Activated gamma-delta T cell treated with anti-CD3 and anti-CD28 coated beads, Interleukin-2, amount 50 U/mL, for 16 hours (primary cell): ENCODE measurements around the gene ADAMTS17.
"Not testable (repeated sequence)": the region's sequence is repeated elsewhere in the genome, so short reads cannot be mapped to it uniquely, and the experiment has no call there.

Experiments used
- DNase-seq: peaks from one replicate; pipeline ENCODE4 v3.0.0-alpha.2; 2020; ENCODE audit warnings: low read depth

The ADAMTS17 gene

DNA sequence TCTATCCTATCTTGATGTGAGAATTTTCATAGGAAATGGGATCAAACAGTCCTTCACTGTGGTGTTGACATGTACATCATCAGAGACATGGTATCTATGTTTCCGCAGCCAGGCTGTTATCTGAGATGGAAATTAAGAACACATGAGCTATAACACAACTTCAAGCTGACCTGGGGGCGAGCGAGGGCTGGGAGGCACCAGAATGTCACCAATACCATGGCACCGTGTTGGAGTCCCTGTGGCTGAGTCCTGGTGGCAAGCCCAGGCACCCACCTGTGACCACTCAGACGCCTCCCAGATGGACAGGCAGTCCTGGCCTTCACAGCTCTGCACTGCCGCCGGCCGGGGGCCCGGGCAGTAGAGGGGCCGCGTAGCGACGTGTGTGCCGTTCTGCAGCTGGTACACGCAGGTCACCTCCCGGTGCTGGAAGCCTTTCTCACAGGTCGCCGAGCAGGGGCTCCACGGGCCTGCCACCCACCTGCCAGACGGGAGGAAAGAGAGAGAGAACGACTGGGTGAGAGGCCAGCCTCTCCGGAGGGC is 344.6 kb downstream of the ADAMTS17 start:
- no peak for DNase-seq

DNA sequence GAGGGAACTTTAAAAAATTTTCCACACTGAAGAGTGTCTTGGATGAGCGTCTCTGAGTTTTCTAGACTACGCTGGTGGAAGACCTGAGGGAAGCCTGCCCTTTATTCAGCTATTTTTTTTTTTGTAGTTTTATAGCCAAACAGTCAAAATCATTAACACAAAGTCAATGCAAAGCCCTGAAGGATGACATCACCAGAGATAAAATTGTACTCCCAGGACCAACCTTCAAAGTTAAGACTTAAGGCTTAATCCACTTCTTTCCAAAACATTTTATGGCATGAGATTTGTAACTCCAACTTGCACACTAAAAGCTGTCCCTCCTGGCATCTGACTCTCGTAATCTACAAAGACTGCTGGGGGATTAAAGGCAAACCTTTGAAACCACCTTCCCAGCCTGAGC is 345.1 kb downstream of the ADAMTS17 start:
- DNase-seq = no peak

DNA sequence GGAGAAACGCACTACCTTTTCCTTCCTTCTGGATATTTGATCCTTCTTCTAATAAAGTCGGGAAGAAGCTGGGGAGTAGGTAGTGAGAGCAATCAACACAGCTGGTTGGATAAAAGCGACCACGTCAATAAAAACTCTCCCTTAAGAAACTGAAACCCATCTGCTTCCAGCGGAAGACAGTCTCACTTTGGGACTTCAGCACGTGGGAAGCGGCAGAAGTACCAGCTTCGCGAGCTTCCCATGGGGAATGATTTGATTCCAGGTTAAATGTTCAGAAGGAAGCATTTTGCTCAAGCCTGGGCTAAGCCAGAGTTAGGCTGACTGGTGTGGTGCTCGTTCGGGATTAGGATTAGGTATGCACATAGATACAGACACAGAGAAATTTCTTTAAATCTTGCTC is 346.2 kb downstream of the ADAMTS17 start:
- no peak for DNase-seq

DNA sequence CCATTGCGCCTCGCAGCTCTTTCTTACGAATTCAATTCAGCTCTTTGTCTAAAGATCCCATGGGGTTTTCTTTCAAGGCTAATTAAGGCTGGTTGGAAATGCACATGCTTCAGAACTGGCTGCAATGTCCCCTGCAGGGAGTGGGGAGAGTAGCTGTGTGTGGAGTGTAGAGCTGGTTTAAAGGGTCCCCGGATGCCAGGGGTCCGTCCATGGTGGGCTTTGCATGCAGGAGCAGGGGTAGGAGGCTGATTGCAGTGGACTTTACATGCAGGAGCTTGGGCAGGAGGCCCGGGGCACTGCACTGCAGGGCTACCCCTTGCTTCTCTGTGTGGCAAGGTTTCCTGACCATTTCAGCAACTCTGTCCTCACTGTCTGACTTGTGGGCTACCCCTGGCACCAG is 346.9 kb downstream of the ADAMTS17 start:
- no peak for DNase-seq

DNA sequence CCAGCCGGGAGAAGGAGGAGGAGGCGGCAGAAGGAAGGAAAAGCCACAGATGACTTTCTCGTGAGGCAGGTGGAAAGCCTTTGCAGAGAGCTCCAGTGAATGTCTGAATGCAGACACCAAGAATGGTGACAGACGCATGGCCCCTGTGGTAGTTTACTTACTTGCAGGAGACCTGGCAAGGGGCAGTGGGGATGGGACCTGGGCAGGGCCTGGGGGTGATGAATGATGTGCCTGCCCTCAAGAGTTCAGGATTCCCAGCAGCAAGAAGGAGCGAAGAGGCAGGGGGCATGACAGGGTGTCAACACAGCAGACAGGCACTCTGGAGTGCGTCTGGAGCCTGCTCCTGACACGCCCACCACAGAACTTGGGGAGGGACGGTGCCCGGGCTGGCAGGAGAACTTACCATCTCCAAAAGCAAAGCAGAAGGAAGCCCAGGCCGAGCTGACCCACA is 348.1 kb downstream of the ADAMTS17 start:
- DNase-seq = no peak

DNA sequence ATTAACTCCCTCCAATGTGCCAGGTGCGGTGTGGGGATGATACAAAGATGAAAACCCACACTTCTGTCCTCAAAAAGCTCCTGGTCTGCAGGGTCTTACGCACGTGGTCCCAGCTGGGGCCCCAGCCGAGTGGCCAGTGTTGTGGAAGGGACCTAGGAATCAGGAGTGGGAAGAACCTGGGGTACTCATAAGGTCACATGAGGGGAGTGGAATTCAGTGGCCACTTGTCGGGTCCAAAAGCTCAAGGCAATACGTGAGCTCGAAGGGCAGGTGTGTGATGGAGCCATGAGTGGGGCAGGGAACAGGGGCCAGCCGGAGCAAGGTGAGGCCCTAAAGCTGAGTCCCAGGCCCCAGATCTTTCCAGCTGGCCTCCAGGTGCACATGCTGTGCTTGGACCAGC is 348.5 kb downstream of the ADAMTS17 start:
- DNase-seq = no peak

DNA sequence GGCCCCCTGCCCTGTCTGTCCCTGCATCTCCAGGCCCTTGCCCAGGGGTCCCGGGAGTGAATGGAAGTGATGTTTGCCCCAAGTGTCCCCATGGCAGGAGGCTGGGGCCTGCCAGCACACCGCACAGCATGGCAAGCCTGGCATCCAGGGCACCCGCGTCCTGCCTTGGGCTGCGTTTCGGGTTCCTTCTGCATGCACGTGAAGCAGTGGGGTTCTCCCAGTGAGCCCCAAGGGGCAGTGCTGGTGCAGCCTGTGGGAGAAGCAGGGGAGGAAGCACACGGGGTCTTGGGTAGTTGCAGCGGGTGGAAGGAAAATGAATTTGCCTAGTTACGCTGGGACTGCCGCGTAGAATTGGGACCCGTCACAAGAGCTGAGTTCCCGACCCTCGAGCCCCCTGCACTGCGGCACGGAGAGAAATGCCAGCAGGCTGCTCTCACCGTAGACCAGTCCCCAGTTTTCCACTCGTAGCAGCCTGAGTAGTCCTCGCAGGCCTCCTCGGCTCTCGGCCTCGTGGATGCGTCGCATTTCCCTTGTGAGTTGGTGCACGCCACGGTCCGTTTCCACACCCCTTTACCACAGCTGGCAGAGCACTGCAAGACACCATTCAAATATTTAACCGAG is 349.1 kb downstream of the ADAMTS17 start:
- DNase-seq = no peak

DNA sequence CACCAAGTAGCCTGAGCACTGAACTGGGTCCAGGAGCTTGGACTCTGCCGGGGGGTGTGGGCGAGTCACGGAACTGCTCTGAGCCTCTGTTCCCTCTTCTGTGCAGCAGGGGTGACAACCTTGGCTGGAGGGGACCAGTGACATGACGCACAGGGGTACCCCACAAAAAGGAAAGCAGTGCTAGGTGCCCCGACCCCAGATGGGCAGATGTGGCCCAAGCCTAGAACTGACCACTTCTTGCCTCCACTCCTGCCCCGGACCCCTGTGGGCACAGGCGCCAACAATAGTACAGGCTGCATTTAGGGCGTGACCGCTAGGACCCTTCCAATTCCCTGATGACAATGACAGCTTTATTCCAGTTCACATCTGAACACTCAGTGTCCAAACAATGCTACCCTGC is 352.7 kb downstream of the ADAMTS17 start:
- DNase-seq = no peak

DNA sequence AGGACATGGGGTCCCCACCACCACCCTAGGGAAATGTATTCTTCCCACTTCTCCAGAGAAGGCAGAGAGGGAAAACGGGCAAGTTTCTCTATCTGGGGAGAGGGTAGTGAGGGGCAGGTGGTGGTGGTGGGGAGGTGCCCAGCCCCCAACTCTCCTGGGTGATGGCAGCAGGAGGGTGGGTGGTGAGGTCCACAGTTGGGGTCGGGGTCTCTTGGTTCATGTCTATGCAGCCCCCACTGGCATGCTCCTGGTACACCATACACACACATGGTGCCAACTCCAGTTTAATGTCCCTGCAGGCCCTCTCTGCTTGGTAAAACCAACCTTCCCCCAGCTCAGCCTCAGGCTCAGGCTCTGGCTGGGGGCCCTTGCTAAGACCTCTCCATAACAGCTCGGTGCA is 354.1 kb downstream of the ADAMTS17 start:
- DNase-seq = no peak

DNA sequence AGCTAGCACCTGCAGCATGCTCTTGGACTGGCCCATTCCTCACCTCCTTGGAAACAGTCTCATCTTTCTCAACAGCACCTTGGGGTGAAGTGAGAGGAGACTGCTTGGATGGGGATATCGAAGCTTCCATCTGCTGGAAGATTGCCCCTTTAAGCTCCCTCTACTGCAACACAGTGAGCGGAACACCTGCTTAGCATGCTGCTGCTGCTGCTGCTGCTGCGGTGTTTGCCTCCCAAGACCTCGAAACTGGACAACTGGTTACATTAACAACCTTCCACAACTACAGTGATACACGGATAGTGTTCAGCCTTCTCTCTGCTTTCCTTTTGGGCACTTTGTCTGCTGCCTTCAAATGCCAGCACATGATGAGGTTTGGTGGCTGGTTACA is 354.7 kb downstream of the ADAMTS17 start:
- no peak for DNase-seq

DNA sequence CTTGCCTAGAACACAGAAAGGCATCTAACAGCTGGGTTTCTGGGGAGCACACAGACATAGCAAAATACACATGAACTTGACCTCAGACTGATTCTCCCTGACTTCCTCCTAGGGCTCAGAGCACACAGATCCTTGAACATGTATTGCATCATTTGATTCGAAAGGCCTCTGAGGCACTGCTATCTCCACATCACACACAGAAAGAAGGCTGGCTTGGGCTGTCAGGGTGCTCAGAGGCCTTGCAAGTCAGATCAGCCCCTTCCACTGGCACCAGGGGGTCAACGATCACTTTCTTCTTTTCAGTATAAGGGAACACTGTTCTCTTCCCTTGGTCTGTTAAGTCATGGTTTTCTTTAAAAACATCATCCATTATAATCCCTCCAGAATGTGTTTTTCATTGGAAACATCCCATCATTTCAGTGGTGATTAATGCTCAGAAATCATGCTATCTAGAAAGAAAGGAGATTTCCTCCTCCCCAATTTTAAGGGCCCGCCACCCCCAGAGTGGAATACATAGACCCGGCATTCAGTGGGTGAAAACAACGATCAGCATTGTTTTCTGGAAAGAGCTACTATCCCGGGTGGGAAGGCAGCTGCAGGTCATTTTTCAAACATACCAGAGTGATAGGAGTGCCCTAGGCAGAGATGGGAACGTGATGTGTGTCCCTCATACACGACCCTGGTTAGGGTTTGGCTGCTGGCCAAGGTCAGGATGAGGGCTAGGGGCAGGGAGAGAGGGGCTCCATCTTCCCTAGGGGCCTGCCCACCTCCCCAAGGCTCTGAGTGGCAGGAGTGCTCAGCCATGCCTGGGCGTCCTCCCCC is 355.3 kb downstream of the ADAMTS17 start:
- no peak for DNase-seq

DNA sequence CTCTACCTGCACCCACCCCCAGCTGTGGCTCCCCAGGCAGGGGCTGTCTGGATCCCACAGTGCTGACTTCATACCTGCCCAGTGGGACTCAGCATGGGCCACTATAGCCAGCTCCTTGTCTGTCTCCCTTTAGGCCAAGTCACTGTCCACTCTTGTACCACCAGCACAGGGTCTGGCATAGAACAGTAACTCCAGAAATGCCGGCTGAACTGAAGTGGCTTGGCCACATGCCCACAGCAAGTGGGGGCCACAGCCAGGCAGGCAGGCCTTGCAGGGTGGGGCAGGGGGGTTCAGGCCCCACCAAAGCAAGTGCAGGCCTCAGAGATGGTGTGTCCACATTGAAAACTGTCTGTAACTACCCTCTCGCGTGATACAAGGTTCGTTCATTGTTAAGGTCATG is 355.9 kb downstream of the ADAMTS17 start:
- DNase-seq = no peak

DNA sequence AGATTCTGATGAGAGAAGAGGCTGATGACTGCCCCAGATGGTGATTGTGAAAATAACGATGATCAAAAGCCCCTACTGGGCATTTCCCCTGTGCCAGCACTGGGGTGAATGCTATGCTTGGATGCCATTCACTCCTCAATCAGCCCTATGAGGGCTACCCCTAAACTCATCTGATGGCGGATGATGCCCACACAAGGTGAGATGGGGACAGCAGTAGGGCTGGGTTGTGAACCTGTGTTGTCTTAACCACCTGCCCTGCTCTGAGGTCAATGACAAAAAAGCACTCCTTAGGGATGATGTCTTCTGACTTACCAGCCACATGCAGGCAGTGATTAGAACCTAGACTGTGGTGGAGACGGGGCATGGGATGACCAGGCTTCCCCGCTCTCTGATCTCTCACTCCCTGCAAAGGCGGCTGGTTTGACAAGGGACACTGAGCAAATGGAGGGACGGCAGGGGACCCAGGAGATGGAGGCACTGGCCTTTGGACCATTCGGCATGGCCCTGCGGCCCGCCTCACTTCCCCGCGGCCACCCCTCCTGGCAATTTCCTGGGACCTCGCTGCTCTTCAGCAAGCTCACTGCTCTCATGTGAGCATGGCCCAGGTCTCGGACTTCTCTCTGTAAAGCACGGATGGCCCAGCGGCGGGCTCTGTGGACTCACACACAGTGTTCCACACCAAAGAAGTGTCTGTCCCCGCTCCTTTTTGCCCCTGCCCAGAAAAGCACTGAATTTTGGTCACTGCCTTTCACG is 357.1 kb downstream of the ADAMTS17 start:
- DNase-seq = no peak

DNA sequence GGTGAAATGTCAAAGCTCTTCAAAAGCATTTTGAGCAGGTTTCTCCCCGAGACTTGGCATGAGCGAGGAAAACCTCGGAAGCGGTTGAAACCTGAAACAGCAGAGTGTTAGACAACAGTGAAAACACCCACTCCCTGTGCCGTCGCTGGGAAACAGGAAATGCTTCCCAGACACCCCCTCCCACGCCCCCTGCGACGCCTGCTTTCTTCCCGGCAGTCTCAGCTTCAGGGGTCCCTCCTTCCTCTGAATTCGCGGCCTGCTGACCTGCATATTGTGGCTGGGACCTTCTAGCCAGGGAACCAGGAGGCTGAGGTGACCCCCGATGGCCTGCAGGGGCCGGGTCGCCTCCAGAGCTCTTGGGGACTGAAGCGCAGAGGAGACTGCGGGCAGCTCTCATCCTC is 357.9 kb downstream of the ADAMTS17 start:
- DNase-seq = no peak

DNA sequence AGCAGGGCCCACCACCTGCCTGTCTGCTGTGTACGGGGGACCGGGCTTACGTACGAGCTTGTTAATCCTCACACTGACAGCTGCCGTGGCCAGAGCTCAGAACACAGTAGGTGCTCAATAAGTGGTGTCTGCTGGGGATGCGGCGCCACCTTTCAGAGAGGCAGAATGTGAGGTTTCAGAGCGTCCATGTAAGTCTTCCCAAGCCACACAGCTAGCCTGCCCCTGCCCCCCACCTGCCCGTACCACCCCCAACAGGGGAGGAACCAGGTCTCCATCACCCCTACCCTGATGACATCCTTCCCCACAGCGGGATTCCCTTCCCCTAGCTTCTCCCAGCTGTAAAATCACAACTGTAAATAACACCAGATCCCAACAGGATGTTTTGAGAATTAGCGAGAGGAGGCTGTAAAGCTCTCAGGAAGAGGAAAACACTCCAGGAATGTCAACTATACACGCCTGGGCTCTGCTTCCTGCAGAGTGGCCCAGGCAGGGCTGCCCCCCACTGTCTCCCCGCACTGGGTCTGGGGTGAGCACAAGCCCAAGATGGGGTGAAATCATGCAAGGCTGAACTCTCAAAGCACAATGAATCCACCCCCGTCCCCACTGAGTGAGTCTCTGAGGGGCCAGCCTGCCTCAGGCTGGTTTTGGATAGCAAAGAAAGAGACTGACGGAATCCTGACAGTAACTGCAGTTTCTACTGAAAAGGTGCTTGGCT is 358.4 kb downstream of the ADAMTS17 start:
- DNase-seq = no peak

DNA sequence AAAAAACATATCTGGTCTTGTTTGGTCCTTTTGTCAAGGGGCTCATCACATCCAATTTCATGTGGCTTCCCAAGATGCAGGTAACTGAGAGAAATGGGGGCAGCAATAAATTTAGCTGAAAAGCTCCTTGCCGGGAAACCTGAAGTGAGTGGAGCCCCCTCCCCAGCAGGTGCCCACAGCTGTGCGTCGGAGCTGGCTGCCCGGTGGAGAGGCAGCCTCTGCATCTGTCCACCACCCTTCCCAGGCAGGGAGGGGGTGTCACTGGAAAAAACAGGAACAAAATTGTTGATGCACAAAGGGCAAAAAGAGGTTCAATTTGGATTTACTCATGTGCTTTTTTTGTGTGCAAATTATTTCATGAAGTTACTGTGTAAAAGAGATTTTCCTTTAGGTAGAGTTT is 359.1 kb downstream of the ADAMTS17 start:
- no peak for DNase-seq

DNA sequence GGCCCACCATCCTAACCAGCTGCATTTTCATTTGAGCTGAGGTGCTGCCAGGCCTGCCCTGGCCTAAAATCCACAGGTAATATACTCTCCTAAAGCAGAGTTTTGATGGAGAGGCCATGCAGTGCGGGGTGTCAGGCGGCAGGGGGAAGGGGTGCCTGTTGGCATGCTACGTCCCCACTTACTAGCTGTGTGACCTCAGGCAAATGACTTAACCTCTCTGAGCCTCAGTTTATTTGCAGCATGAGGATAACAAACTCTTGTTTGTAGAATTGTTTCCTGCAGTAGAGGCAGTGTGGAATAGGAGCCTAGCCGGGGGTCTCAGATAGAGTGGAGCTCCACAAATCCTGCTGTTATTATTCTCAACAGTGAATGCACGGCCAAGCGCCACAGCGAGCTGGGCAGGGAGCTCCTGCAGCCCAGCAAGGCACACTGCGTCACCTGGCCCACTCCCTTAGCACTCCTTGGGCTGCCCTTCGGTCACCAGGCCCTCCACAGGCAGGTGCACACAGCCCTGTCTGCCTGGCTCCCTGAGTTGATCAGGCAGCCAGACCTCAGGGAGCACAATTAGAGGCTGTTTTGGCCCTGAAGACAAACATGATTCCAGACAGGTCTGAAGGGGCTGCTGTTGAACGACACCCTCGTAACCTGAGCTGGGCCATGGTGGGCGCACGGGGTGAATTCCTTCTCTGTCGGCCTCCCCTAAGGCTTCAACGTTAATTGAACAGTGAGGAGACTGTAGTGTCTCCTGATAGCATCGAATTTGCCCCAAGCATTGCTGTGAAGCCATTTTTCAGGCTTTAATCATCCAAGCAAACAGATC is 359.7 kb downstream of the ADAMTS17 start:
- no peak for DNase-seq

DNA sequence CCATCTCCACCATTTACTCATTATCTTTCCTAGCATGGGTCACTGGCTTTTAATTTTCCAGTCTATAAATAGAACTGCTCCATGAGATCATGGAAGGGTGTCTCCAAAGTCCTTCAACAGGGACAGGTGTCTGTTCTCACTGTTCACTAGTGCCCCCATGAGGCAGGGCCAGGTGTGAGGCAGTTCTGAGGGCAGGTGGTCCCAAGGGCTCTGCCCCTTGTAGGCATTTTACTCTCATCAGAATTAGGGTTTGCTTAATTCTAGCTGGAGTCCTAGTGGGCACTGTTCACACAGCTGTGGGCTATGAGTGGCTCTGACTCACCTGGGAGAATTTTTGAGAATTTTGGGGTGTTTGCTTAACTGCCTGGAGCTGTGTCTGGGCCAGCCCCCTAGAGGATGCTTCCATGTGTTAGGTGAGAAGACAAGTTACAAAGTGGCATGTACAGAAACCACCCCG is 360.6 kb downstream of the ADAMTS17 start:
- DNase-seq = no peak

DNA sequence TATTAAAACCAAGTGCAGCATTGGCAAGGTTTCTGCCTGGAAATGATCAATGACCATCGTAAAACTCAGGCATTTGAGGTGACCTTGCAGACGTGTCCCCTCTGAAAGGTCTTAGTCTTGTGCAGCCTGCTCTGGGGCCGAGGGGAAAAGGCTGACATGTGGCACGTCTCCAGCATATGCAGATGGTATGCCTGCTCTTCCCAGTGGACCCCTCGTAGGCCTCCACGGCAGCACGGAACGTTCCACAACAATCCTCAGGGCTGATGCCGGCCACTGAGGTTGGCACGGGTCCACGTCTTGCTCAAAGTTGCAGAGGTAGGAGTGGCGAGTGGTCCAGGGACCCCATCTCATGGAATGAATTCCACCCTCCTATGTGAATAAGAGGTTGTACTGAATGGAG is 361.0 kb downstream of the ADAMTS17 start:
- DNase-seq = no peak

DNA sequence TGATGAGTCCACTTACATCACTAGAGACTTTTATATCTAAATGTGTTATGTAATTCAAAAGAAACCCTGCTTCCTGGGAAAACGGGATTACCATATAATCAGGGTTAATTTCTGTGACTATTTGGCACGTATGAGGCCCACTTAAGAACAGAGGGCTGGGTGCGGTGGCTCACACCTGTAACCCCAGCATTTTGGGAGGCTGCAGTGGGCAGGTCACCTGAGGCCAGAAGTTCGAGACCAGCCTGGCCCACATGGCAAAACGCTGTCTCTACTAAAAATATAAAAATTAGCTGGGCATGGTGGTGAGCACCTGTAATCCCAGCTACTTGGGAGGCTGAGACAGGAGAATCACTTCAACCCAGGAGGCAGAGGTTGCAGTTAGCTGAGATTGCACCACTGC is 361.9 kb downstream of the ADAMTS17 start:
- DNase-seq = not testable (repeated sequence)

DNA sequence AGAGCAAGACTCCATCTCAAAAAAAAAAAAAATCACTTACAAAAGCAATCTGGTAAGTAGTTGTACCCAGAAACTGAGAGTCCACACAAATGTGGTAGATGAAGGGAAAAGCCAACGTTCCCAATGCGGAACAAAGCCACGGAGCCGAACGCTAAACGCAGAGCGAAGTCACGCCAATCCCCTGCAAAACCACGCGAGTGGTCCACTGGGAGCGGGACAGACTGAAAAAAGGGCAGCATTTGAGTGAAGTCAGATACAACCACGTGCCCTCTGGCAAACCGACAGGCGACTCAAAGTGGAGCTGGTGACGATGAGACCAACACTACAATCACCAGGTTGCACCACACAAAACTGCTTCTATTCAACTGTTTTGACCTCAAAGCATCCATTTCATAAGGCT is 362.4 kb downstream of the ADAMTS17 start:
- DNase-seq = no peak
